DMS153 (cell line): ENCODE results near the gene RIPK3.
"Not testable (repeated sequence)": the region's sequence is repeated elsewhere in the genome, so short reads cannot be mapped to it uniquely, and the experiment has no call there.

Experiments used
- DNase-seq: peaks from one replicate; lab custom pipeline; 2025; lab: John Stamatoyannopoulos, UW

Gene RIPK3

GRCh38 chr14:24369463-24369862 lies 29.7 kb upstream of the RIPK3 start:
- DNase-seq, result no peak

GRCh38 chr14:24368562-24369252 lies 28.9 kb upstream of the RIPK3 start:
- DNase-seq, result no peak

GRCh38 chr14:24368212-24368561 lies 28.4 kb upstream of the RIPK3 start:
- DNase-seq, result no peak

GRCh38 chr14:24367514-24368211 lies 27.9 kb upstream of the RIPK3 start, which contains the start of gene NFATC4:
NFATC4 (plus strand) TSS chr14:24368184; CDS start chr14:24368341, 157 bp downstream.
- DNase-seq, result peak; percentile 90

- DNase-seq, result peak; percentile 97
Observed at GRCh38 chr14:24366721-24367513, 27.1 kb upstream of the RIPK3 start.

GRCh38 chr14:24366413-24366720 lies 26.6 kb upstream of the RIPK3 start:
- no peak for DNase-seq

- DNase-seq, result peak; percentile 75
Observed at GRCh38 chr14:24365600-24366412, 26.0 kb upstream of the RIPK3 start.

- DNase-seq, result no peak
Observed at GRCh38 chr14:24364841-24365240, 25.1 kb upstream of the RIPK3 start.

- no peak for DNase-seq
Observed at GRCh38 chr14:24363401-24363800, 23.6 kb upstream of the RIPK3 start.

GRCh38 chr14:24362241-24362960 lies 22.6 kb upstream of the RIPK3 start:
- DNase-seq, result no peak

GRCh38 chr14:24361326-24361725 lies 21.5 kb upstream of the RIPK3 start:
- no peak for DNase-seq

GRCh38 chr14:24360281-24360680 lies 20.5 kb upstream of the RIPK3 start:
- DNase-seq, result no peak

- no peak for DNase-seq
Observed at GRCh38 chr14:24356208-24356607, 16.4 kb upstream of the RIPK3 start.

GRCh38 chr14:24355009-24355408 lies 15.2 kb upstream of the RIPK3 start:
- no peak for DNase-seq

GRCh38 chr14:24354482-24354825 lies 14.7 kb upstream of the RIPK3 start:
- not testable (repeated sequence) for DNase-seq

GRCh38 chr14:24353559-24354481 lies 14.0 kb upstream of the RIPK3 start:
- no peak for DNase-seq

- DNase-seq, result no peak
Observed at GRCh38 chr14:24351517-24351916, 11.7 kb upstream of the RIPK3 start.

GRCh38 chr14:24349742-24350141 lies 10.0 kb upstream of the RIPK3 start:
- DNase-seq, result no peak

- DNase-seq, result no peak
Observed at GRCh38 chr14:24348186-24348585, 8.4 kb upstream of the RIPK3 start.

- no peak for DNase-seq
Observed at GRCh38 chr14:24347134-24347533, 7.3 kb upstream of the RIPK3 start.
